Mucosa of stomach (tissue), 1 donor: ENCODE results near the gene TBC1D25.
"Not testable (repeated sequence)": the region's sequence is repeated elsewhere in the genome, so short reads cannot be mapped to it uniquely, and the experiment has no call there.

Experiments
- H3K27me3 ChIP-seq: one replicate; pipeline ENCODE4 v1.7.0; 2013; ENCODE audit warnings: mild to moderate bottlenecking, low read length; ENCODE audit not compliant: control insufficient read depth, insufficient read depth
- H3K36me3 ChIP-seq: one replicate; pipeline ENCODE4 v1.7.0; 2013; ENCODE audit warnings: low read length; ENCODE audit not compliant: control insufficient read depth, insufficient read depth
- H3K4me1 ChIP-seq: one replicate; pipeline ENCODE4 v1.7.0; 2013; ENCODE audit warnings: mild to moderate bottlenecking, low read length; ENCODE audit not compliant: control insufficient read depth, insufficient read depth
- H3K4me3 ChIP-seq: one replicate; pipeline ENCODE4 v1.7.0; 2013; ENCODE audit warnings: low read length
- H3K9ac ChIP-seq: one replicate; pipeline ENCODE4 v1.7.0; 2013; ENCODE audit warnings: mild to moderate bottlenecking, low read length, moderate library complexity
- H3K9me3 ChIP-seq: one replicate; pipeline ENCODE4 v1.7.0; 2013; ENCODE audit warnings: mild to moderate bottlenecking, low read length, moderate library complexity; ENCODE audit not compliant: control insufficient read depth
- donor health status: Pancreatic carcinoma.

Gene TBC1D25

GRCh38 chrX:48520455-48520854, 19.1 kb upstream of the TBC1D25 start:
- Histone ChIP-seq H3K4me3 (no peak overlapping the region), H3K27me3 (no peaks in the 10 kb centered on the region), H3K36me3 (no peaks in the 10 kb centered on the region), H3K4me1 (peaks cover 12% of the 10 kb centered on the region), H3K9ac (no peak overlapping the region), H3K9me3 (no peaks in the 10 kb centered on the region)

GRCh38 chrX:48520976-48521352, 18.6 kb upstream of the TBC1D25 start:
- Histone ChIP-seq H3K4me3 (no peak overlapping the region), H3K27me3 (no peaks in the 10 kb centered on the region), H3K36me3 (no peaks in the 10 kb centered on the region), H3K9me3 (no peaks in the 10 kb centered on the region), H3K4me1 (peaks cover 10% of the 10 kb centered on the region), H3K9ac (no peak overlapping the region)

- Histone ChIP-seq H3K4me1 (peaks cover 8% of the 10 kb centered on the region), H3K9ac (peak within 1 kb of the TSS; percentile 70), H3K9me3 (no peaks in the 10 kb centered on the region), H3K36me3 (no peaks in the 10 kb centered on the region), H3K4me3 (peak within 1 kb of the TSS; percentile 60), H3K27me3 (no peaks in the 10 kb centered on the region)
Measured at GRCh38 chrX:48521353-48522243, 17.9 kb upstream of the TBC1D25 start, which contains the start of gene EBP. Gene EBP (plus strand): TSS chrX:48521808. CDS start chrX:48523772, 1,964 bp downstream.

GRCh38 chrX:48522291-48522690, 17.2 kb upstream of the TBC1D25 start:
- Histone ChIP-seq H3K4me3 (peak overlapping the region; percentile 60), H3K9ac (peak overlapping the region; percentile 70), H3K4me1 (peaks cover 3% of the 10 kb centered on the region), H3K27me3 (no peaks in the 10 kb centered on the region), H3K9me3 (no peaks in the 10 kb centered on the region), H3K36me3 (no peaks in the 10 kb centered on the region)

GRCh38 chrX:48523682-48524081, 15.8 kb upstream of the TBC1D25 start:
- Histone ChIP-seq H3K9ac (no peak overlapping the region), H3K36me3 (no peaks in the 10 kb centered on the region), H3K4me3 (no peak overlapping the region), H3K9me3 (no peaks in the 10 kb centered on the region), H3K4me1 (peaks cover 3% of the 10 kb centered on the region), H3K27me3 (no peaks in the 10 kb centered on the region)

GRCh38 chrX:48525853-48526252, 13.7 kb upstream of the TBC1D25 start:
- not testable (repeated sequence) for H3K4me3 ChIP-seq, H3K9ac ChIP-seq, H3K27me3 ChIP-seq, H3K9me3 ChIP-seq, H3K36me3 ChIP-seq, H3K4me1 ChIP-seq

GRCh38 chrX:48530736-48531135, 8.8 kb upstream of the TBC1D25 start:
- Histone ChIP-seq H3K4me1 (peaks cover 11% of the 10 kb centered on the region), H3K4me3 (no peak overlapping the region), H3K36me3 (no peaks in the 10 kb centered on the region), H3K9me3 (no peaks in the 10 kb centered on the region), H3K27me3 (no peaks in the 10 kb centered on the region), H3K9ac (no peak overlapping the region)

GRCh38 chrX:48531358-48531959, 8.1 kb upstream of the TBC1D25 start:
- Histone ChIP-seq H3K4me3 (peak overlapping the region; percentile 1), H3K9me3 (no peaks in the 10 kb centered on the region), H3K9ac (peak overlapping the region; percentile 12), H3K4me1 (peaks cover 11% of the 10 kb centered on the region), H3K36me3 (no peaks in the 10 kb centered on the region), H3K27me3 (no peaks in the 10 kb centered on the region)

- H3K9me3 ChIP-seq, result no peaks in the 10 kb centered on the region
- no peaks in the 10 kb centered on the region for H3K36me3 ChIP-seq
- peaks cover 11% of the 10 kb centered on the region for H3K4me1 ChIP-seq
- H3K9ac ChIP-seq, result no peak overlapping the region
- H3K27me3 ChIP-seq, result no peaks in the 10 kb centered on the region
- peak overlapping the region; percentile 1 for H3K4me3 ChIP-seq
Measured at GRCh38 chrX:48532161-48532560, 7.4 kb upstream of the TBC1D25 start.

GRCh38 chrX:48533165-48533564, 6.3 kb upstream of the TBC1D25 start:
- H3K9ac ChIP-seq, result no peak overlapping the region
- no peaks in the 10 kb centered on the region for H3K9me3 ChIP-seq
- no peak overlapping the region for H3K4me3 ChIP-seq
- peaks cover 11% of the 10 kb centered on the region for H3K4me1 ChIP-seq
- H3K27me3 ChIP-seq, result no peaks in the 10 kb centered on the region
- H3K36me3 ChIP-seq, result no peaks in the 10 kb centered on the region

- H3K9ac ChIP-seq, result no peak overlapping the region
- H3K9me3 ChIP-seq, result no peaks in the 10 kb centered on the region
- H3K4me1 ChIP-seq, result no peaks in the 10 kb centered on the region
- no peaks in the 10 kb centered on the region for H3K36me3 ChIP-seq
- no peak overlapping the region for H3K4me3 ChIP-seq
- H3K27me3 ChIP-seq, result no peaks in the 10 kb centered on the region
Measured at GRCh38 chrX:48538641-48539344, 721 bp upstream of the TBC1D25 start.

GRCh38 chrX:48540028-48540375, 488 bp downstream of the TBC1D25 start:
- Histone ChIP-seq H3K27me3 (no peaks in the 10 kb centered on the region), H3K9ac (peak overlapping the region; percentile 80), H3K4me3 (peak overlapping the region; percentile 36), H3K36me3 (no peaks in the 10 kb centered on the region), H3K4me1 (no peaks in the 10 kb centered on the region), H3K9me3 (no peaks in the 10 kb centered on the region)
